HuH-7 (cell line): ENCODE data around the gene OR8G5.

Experiments
- DNase-seq: peaks from one replicate; pipeline ENCODE4 v3.0.0; 2011; ENCODE audit warnings: low spot score

OR8G5 gene

DNA sequence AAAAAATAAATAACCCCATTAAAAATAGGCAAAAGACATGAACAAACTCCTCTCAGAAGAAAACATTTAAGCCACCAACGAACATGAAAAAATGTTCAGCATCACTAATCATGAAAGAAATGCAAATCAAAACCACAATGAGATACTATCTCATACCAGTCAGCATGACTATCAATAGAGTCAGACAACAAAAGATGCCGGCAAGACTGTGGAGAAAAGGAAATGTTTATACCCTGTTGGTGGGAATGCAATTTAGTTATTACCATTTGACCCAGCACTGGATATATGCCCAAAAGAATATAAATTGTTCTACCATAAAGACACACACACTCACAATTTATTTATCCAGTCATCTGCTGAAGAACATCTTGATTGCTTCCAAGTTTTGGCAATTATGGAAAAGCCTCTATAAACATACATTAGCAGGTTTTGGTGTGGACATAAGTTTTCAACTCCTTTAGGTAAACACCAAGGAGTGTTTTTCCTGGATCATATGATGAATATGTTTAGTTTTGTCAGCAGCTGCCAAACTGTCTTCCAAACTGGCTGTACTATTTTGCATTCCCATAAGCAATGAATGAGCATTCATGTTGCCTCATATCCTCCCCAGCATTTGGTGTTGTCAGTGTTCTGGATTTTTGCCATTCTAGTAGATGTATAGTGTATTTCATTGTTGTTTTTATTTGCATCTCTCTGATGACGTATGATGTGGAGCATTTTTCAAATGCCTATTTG is 29.6 kb downstream of the OR8G5 start:
- DNase-seq, result no peak

- DNase-seq, result no peak
Observed at GRCh38 chr11:124294687-124295086, 38.5 kb downstream of the OR8G5 start.

DNA sequence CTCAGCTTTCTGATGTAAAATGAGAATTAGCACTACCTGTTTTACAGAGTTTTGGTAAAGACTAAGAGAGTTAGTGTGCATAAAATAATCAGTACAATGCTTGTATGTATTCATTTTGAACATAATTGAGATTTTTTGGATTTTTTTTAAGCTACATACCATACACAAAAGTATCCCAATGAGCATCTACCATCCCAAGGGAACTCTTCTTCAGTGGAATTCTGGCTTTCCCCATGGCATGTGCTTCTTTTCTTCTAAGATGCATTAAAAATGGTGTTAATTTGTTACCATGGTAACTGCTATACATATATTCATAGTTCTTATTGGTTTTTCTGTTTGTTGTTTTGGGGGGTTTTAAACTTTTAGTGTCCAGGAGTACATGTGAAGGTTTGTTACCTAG is 39.8 kb downstream of the OR8G5 start:
- no peak for DNase-seq

- no peak for DNase-seq
Observed at GRCh38 chr11:124297921-124298320, 41.7 kb downstream of the OR8G5 start.

GRCh38 chr11:124301548-124301947 is 45.4 kb downstream of the OR8G5 start:
- DNase-seq, result no peak

DNA sequence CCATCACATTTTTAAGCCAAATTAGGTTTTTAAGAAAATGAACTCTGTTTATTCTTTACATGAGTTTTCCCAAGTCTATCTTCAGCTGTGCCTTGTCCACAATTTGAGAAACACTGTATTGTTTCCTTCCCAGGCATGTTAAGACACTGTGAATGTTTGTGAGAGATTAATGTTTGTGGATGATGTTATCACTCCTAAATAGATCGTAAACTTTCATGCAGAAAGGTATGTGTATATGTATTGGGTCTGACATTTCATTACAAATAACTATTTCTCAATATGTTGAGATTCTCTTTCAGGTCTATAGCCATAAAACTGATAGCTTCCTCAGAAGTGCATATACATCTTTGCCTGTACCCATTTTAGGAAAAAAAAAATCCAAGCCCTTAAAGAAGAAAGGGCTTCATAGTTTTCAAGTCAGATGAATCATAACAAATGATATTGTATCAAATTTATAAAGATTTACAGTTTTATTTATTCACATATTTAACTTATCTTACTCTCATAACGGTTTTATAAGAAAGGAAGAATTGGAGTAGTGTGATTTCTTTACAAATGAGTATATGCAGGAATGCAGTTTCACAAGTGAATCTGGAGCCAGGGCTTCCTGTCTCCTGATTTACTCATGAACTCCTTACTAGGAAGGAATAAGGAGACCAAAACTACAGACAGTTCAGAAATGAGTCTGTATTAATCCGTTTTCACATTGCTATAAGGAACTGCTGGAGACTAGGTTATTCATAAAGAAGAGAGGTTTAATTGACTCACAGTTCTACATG is 46.4 kb downstream of the OR8G5 start:
- DNase-seq, result no peak

DNA sequence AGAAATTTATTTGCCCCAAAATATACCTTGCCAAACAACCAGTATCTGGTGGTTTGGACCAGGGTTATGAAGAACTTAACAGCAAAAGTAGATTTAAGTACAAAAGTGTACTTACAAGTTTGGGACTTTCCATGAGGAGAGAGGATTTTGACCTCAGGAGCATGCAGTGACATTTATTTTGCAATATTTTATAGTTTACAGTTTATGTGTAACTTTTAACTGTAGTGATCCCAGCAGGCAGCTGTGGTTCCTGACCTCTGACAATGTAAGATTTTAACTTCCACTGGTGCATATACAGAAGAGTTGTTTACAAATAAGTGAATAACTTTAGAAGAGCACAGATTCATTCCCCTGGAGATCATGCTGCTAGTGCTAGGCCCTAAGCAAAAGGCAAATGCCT is 50.9 kb downstream of the OR8G5 start:
- no peak for DNase-seq

DNA sequence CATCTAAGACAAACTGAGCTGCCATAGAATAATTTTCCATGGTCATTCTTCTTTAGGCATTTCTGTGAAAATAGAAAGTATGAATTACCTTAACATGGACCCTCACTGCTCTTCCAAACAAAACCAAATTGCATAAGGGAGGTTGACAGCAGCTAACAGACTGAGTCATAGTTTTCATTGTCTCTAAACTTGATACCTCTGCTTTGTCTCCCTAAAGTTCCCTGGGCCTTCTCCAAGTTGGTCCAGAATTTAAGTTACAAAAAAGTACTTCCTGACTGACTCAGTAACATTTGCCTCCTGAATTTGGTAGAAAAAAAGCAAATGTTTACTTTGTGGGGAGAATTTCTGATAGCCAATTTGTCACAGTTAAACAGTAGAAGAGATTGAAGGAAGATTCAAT is 54.5 kb downstream of the OR8G5 start:
- DNase-seq, result no peak

- DNase-seq, result no peak
Observed at GRCh38 chr11:124311269-124311668, 55.1 kb downstream of the OR8G5 start.

- no peak for DNase-seq
Observed at GRCh38 chr11:124311670-124312069, 55.5 kb downstream of the OR8G5 start.

- no peak for DNase-seq
Observed at GRCh38 chr11:124313131-124313530, 57.0 kb downstream of the OR8G5 start.

DNA sequence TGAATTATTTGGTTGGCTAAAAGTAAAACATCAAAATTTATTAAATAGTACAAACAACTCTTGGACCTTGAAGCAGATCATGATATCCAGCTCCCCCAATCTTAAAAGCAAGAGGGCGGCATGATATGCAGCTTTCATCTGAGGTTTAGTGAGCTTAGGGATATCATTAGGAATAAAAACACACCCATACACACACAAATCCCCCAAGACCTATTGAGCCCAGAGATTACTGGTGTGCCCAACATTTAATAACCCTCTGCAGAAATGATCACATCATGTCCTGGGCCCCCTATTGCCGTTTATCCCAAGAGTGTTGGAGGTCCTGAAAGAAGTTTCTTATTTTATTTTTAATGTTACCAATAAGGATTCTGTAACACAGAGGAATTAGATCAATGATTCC is 57.7 kb downstream of the OR8G5 start, which contains the start of gene OR8D1:
Gene OR8D1 (minus strand): TSS at position 101 of the 400 bp plus-strand sequence. CDS start 3,183 bp downstream, outside the sequence.
- DNase-seq, result no peak

- no peak for DNase-seq
Observed at GRCh38 chr11:124315052-124315451, 58.9 kb downstream of the OR8G5 start.
